ENCODE results near the gene ANKRD55.

GRCh38 chr5:56169281-56169680, 63.8 kb downstream of the ANKRD55 start:
- TF ChIP-seq CTCF (conservative IDR thresholded peaks at IDR 0.05; ENCODE audit: low read length), result no peak
- no peak for TF ChIP-seq EZH2phosphoT487 (IDR thresholded peaks at IDR 0.05; ENCODE audit: borderline replicate concordance, low read depth, low read length)
